SIG-M5 treated with dmso at 0.1 percent for 504 hours (cell line): ENCODE results near the gene PTGFRN.
A peak's percentile ranks its signal among the peaks of the same experiment; 100 is the strongest.

Experiments used
- DNase-seq: peaks from one replicate; lab custom pipeline; 2025; ENCODE audit not compliant: unreplicated experiment; lab: John Stamatoyannopoulos, UW

Gene PTGFRN

DNA sequence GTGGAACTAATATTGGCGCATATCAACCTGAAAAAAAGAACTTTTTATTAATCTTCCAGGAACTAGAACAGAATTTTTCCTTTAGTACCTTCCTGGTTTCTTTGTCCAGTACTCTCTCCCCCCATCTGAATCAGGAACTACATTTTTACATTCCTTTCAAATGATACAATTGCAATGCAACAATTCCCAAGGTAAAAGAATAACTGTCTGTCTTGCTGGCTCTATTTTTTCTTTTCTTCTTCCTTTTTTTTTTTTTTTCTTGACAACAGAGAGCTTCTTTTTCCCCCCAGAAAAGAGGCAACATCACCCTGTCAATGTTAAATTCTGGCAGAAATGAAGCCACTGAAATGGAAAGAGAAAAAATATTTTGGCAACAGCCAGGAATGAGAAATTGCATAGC, 87.3 kb downstream of the PTGFRN start:
- no peak for DNase-seq

DNA sequence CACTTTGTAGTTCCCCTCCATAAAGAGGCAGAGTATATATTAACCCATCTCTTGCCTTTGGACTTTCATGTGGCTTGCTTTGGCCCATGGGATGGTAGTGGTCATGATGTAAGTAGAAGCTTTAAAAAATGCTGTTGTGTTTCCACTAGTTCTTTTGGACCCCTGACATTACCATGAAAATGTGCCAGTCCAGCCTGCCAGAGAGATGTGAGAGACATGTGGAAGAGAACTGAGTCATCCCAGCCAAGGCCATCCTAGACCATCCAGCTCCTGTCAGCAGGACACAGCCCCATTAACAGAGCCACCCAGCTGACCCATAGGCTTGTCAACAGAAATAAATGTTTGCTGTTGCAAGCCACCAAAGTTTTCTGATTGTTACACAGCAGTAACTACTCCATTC, 87.9 kb downstream of the PTGFRN start:
- no peak for DNase-seq

DNA sequence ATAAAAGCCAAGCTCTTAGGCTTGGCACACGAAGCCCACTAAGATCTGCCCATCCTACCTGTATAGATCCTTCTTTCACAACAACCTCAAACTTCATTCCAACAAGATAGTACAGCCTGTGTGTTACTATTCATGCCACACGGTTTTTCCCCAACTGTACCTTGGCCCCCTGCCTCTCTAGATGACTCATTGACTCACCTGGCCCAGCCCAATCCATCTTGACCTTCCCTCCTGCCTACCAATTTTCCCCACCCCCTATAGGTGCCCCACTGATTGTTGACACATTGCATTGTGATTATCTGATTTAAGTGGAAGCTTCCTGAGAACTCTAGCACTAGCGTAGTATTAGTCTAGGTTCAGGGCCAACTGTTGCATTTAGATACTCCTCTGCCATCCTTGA, 89.9 kb downstream of the PTGFRN start:
- DNase-seq = no peak

DNA sequence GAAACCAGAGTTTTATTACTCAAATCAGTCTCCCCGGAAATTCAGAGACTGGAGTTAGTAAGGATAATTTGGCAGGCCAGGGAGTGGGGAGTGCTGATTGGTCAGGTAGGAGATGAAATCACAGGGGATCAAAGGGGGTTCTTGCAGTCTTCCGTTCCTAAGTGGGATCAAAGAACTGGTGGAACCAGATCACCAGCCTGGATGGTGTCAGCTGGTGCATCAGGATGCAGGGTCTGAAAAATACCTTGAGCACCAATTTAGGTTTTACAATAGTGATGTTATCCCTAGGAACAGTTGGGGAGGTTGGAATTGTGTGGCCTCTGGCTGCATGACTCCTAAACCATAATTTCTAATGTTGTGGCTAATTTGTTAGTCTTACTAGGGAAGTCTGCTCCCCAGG, 90.4 kb downstream of the PTGFRN start:
- DNase-seq = no peak

DNA sequence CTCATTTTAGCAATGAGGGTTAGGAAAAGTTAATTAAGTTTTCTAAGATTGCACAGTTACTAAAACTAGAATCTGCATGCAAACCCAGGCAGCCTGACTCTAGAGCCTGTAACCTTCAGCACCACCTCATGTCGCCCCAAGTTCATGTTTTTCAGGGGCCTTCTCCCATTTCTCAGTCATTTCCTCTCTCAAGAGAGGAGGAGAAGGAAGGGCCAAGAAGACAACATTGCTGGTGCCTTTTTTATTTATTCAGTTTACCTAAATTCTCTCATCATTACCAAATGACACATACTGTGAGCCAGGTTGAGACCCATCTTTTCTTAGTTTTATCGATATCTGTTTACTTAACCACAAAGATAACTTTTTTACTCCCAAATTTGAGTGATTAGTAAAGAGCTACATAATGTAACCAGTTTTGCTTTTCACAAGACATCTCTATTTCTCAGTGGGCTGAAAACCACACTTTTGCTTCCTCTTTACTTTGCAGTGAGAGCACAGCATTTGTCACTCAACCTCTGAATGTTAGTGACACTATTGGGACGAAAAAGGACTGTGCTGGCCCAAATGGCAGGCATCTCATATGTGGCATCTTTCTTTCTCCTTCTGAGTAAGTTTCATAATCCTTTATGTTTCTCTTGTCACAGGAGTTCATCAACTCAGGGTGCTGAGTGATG, 91.7 kb downstream of the PTGFRN start, which contains the start of gene CD101:
Gene CD101, plus strand, starts transcription at position 507 of the 674 bp plus-strand sequence. Its CDS starts 58 bp downstream, at position 565.
- DNase-seq = peak; percentile 85

DNA sequence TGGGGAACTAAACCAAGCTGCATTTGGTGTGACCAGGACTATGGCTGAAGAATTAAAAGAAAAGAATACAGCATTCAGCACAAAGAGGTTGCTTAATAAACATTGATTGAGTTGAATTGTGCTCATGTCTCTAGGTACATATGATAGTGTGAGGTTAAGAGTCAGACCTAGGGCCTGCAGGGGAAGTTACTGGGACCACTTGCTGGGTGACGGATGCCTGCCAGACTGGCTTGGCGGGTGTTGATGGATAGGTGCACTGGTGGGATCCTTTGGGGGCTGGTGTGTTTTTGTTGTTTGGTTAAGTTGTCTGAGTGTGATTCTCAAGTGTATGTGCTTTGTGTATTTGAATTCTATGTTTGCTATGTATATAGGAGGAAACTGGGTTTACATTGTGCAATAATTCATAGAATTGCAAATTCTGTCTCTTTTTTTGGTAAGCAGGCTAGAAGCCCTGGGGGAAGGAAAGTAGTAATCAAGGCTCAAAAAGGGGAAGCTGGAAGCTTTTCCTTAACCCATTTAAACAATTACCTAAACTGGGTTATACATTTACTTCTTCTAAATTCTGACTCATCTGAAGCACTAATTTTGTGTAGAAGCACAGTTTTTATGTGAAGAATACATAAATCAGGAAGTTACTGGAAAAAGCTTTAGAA, 93.6 kb downstream of the PTGFRN start:
- DNase-seq = peak; percentile 97

DNA sequence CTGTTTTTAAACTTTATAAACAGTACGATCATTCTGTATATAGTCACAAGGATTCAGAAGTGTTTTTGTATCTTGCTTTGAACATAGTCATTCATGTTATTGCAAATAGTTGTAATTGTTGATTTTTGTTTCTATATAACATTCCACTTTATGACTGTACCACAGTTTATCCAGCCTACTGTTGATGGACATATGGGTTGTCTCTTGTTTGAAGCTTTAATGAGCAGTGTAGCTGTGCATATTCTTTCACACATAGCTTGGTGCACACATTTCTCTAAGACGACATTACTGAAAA, 98.0 kb downstream of the PTGFRN start:
- no peak for DNase-seq

DNA sequence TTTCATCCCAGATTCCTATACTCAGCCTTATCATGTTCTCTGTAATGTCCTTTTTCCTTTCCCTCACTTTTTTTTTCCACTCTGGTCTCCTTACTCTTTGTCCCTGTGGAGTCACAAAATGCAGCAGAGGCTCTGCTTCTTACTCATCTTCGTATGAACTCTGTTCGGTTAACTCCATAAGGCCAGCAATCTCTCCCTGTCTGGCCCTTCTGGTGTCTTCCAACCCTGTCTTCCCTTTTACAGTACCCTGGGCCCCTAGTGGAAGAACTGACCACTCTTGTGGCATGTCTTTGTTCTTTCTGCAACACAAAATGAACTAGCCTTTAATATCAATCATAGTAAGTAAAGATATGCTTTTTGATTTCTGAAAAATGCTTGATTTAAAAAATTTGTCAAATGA, 98.9 kb downstream of the PTGFRN start:
- peak; percentile 9 for DNase-seq

DNA sequence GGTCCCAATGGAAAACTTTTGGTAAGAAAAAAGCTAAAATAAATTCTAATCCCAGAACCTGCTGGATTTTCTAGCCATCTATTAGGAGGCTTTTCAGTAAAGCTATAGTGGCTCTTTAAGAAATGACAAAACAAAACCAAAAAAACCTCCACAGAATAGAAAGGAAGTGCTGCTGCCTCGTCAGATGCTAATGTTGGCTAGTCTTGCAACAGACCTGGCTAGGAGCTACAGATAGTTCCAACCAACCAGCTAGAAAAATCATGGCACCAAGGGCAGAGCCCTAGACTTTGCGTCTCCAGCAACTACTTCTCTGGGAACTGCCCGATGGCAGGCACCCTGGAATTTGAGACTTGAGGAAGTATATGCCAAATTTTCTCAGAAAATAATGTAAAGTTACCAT, 99.4 kb downstream of the PTGFRN start:
- peak; percentile 88 for DNase-seq

DNA sequence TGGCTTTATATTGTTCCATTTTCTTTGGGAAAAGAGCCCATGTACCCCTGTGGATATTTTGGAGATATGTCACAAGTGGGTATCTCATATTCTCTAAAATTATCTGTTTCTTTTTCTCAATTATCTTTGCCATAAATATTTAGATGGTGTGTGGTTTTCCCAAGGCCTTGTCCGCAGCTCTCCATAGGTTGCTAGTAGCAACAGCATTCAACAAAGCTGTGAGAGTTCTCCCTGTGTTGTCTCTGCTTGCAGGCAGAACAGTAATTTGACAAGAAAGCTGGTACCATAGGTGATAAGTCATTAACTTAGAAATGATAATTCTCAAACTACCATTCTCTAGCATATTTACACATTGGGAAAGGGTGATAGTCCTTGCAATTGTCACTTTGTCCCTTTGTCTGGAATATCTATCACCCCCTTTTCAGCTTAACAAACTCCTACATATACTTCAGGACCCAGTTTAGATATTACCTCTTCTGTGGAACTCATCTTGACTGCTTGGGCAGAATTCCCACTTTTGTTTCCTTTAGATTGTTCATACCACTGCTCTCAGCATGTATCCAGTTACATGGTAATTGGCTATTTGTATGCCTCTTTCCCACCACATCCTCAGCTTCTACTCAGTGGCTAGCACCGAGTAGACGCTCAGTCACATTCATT, 100.7 kb downstream of the PTGFRN start:
- DNase-seq = no peak

DNA sequence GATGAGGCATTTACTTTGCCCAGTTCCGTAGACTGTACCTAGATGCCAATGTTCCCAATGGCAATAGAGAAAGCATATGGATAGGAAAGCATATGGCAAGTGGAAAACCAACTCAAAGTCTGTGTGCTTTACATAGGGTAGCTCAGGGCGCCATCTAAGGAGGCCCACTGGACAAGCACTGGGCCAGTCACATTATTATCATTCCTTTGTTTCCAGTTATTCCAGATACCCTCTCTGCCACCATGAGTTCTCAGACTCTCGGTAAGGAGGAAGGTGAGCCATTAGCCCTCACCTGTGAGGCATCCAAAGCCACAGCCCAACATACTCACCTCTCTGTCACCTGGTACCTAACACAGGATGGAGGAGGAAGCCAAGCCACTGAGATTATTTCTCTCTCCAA, 101.6 kb downstream of the PTGFRN start:
- no peak for DNase-seq

DNA sequence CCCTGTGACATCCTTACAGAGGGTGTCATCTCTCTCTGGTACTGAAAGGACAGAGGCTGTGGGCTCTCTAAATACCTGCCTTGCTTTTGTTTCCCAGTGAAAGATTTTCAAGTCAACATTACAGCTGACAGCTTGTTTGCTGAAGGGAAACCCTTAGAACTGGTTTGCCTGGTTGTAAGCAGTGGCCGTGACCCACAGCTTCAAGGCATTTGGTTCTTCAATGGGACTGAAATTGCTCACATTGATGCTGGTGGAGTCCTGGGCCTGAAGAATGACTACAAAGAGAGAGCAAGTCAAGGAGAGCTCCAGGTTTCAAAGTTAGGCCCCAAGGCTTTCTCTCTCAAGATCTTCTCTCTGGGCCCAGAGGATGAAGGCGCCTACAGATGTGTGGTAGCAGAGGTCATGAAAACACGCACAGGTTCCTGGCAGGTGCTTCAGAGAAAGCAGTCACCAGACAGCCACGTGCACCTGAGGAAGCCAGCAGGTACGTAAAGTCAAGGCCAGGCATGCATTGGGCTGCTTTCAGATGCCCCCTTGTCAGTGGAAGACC, 103.7 kb downstream of the PTGFRN start:
- DNase-seq = peak; percentile 78

DNA sequence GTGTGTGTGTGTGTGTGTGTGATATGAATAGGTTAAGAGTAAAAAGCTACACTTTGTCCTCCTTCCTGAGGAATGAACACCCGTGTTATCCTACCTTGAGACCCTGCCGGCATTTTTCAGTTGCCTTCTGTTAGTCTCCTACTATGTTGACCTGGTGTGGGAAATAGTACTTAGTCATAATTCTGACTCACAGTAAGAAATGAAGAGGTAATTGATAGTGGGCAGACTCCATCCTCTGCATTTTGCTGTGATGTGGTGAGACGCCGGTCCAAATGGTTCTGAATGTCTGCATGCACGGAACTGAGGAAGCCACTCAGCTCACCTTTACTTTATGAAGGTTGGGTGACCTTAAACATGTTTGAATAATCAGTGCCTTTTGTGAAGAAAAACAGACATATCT, 104.5 kb downstream of the PTGFRN start:
- DNase-seq = no peak

DNA sequence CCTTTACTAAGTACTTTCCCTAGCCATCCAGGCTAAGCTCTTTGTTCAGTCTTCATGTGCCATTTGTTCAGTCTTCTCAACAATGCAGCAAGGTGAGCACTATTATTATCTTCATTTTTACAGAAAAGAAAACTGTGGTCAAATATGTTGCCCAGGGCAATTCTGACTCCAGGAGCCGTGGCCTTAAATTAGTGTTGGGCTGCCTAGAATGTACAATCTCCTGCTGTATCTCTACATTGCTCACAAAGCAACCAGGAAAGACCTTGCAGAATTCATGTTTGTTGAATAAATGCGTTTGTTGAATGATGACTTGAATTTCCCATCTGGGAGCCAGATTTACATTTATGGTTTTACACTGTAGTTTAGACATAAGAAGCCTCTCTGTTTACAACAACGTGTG, 106.0 kb downstream of the PTGFRN start:
- no peak for DNase-seq

DNA sequence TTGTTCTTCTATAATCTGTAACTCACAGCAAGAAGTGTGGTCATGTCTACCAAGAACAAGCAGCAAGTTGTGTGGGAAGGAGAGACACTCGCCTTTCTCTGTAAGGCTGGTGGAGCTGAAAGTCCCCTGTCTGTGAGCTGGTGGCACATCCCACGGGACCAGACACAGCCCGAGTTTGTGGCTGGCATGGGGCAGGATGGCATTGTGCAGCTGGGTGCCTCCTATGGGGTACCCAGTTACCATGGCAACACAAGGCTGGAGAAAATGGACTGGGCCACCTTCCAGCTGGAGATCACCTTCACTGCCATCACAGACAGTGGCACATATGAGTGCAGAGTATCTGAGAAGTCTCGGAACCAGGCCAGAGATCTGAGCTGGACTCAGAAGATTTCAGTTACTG, 107.3 kb downstream of the PTGFRN start:
- no peak for DNase-seq

DNA sequence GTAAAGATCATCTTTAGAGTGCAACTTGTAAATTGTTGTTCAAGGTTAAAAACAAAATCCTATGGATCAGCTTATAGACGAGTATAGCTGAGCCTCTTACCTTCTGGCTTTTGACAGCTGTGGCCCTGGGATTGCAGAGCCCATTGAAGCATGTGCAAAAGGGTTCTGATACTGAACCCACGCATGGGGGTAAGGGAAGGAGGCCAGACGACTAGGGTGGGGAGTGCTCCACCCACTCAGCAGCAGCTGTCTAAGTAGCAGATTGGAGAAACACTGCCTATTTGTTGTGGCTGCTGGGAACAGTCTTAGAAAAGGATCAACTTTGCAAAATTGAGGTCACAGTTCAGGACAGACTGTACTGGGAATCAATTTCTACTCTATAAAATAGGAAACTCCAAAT, 107.9 kb downstream of the PTGFRN start:
- DNase-seq = no peak

DNA sequence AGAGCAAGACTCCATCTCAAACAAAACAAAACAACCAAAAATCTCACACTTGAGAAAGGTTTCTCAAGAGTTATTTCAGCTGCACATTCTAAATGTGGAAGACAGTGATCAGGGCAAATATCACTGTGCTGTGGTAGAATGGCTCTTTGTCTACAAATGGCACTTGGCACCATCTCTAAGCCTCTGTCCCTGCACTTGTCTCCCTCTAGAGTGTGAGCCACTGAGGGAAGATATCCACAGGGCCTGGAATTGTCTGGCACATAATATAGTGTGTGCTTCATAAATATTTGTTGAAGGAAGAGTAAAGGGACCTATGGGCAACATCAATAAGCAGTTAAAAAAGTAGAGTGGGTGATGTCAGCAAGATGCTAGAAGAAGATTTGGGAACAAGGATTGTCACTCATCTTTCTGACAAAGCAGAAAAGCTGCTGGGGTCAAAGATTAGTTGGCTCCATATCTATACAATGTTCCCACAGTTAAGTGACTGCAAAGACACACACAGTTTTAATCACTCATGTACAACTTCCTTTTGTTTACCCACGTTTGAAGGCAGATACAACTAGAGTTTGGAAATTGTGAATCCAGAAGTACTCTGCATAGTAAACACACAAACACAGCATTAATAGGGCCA, 110.9 kb downstream of the PTGFRN start:
- no peak for DNase-seq

DNA sequence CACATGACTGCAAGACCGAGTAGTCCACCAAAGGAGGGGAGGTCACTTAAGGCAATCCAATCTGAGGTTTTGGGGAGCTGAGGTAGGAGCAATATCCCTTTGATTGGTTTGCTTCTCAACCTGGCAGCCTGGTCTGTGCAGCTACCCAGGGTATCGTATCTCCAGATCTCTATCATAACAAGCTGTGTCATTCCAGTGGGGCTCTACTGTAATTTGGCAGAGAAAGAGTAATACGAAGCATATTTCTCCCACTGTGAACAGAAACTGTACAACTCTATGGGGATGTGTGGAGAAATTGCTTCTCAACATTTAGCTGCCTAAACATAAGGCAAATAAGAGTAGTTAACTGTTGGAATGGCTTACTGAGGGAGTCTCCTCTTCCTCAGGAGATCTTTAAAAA, 112.4 kb downstream of the PTGFRN start:
- DNase-seq = no peak

DNA sequence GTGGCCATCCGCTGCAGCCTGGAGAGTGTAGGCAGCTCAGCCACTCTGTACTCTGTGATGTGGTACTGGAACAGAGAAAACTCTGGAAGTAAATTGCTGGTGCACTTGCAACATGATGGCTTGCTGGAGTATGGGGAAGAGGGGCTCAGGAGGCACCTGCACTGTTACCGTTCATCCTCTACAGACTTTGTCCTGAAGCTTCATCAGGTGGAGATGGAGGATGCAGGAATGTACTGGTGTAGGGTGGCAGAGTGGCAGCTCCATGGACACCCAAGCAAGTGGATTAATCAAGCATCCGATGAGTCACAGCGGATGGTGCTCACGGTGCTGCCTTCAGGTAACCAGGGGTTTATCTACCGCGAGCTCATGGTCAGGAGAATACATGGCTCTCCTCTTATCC, 115.9 kb downstream of the PTGFRN start:
- no peak for DNase-seq

DNA sequence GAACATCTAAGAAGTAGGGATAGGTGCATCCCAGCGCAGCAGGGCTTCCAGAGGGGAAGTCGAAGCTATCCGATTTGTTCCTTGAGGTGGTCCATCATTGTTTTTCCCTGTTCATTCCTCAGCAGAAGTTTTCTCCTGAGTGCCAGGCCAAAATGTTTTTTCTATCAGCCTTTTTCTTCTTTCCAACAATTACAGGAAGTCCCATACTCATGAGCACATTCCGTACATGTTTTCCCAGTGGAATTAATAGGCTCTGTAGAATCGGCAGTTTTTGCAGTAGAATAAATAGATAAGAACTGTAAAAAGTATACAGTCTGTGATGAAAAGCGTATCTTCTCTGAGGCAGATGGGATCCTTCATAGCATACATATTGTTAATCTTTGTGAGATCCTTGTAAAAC, 116.6 kb downstream of the PTGFRN start:
- DNase-seq = no peak

DNA sequence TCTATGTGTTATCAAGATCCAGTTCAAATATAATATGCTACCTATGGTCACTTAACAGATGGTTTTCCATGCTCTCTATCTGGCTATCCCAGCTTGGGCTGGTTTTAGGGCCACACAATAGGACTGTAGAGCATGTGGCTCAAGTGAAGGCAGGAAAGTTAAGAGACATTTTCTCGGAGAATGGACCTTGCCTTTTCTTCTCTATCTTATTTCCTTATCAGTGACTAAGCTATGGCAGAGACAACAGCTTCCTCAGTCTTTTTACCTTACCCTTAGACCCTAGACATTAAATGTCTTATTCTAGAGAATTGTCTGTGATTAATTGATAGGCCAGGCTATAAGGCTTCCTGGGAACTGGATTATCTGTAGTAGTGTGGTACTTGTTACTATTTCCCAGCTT, 120.0 kb downstream of the PTGFRN start:
- DNase-seq = no peak
